Uterus (tissue), 4 donors: ENCODE results near the gene RPRD2. TPM values are rescaled to one million over a fixed set of nuclear protein-coding genes. Genes with fewer than 3 reads are reported as not detected.

ENCODE experiments used
- DNase-seq, 2 donors: peaks; one replicate each; pipeline ENCODE4 v3.0.0-alpha.2; 2019 to 2020
- H3K27ac ChIP-seq, 2 donors: fragments of 200-600 bp; sonication (generic); 1 replicate in 1 of 2; 2 replicates in 1 of 2; pipeline ENCODE4 v1.5.1; 2016 to 2018
- H3K27me3 ChIP-seq, 2 donors: fragments of 200-600 bp; sonication (generic); one replicate each; pipeline ENCODE4 v1.5.1; 2018 to 2019; ENCODE audit warnings: control low read depth in 1 of 2
- H3K36me3 ChIP-seq, 2 donors: fragments of 200-600 bp; sonication (generic); one replicate each; pipeline ENCODE4 v1.5.1; 2019; ENCODE audit warnings: control low read depth in 1 of 2
- H3K4me1 ChIP-seq, 2 donors: fragments of 200-600 bp; sonication (generic); one replicate each; pipeline ENCODE4 v1.5.1; 2018 to 2019; ENCODE audit warnings: control low read depth in 1 of 2
- H3K4me3 ChIP-seq, 2 donors: fragments of 200-600 bp; sonication (generic); 1 replicate in 1 of 2; 2 replicates in 1 of 2; pipeline ENCODE4 v1.5.1; 2018 to 2019; ENCODE audit warnings: mild to moderate bottlenecking in 1 of 2
- H3K9me3 ChIP-seq, 2 donors: fragments of 200-600 bp; sonication (generic); one replicate each; pipeline ENCODE4 v1.5.1; 2019; ENCODE audit warnings: control low read depth in 1 of 2
- CTCF ChIP-seq, 4 experiments: fragments of 200-600 bp in 2 of 4; fragments of 450-650 bp in 2 of 4; sonication (generic) in 2 of 4; IDR thresholded peaks; one replicate each; pipeline ENCODE4 v1.5.1; 2016 to 2019; ENCODE audit warnings: antibody characterized with exemption in 4 of 4, mild to moderate bottlenecking in 2 of 4, moderate library complexity in 1 of 4
- POLR2A ChIP-seq, 2 donors: fragments of 450-650 bp; IDR thresholded peaks; one replicate each; pipeline ENCODE4 v1.6.1; 2016; ENCODE audit warnings: antibody characterized with exemption in 2 of 2, mild to moderate bottlenecking in 1 of 2, moderate library complexity in 1 of 2
- intact Hi-C: fragments of 100-400 bp; cut with DNase I; formaldehyde crosslinking; loops from one replicate; pipeline ENCODE4 v1.15.1; 2023; ENCODE audit warnings: low total_unique reads
- total RNA-seq, 4 donors: library from RNA; depleted of rRNA in 3 of 4; stranded (reverse); fragments of >200 nt in 3 of 4; gene quantifications; one replicate each; pipeline versions ENCODE4 v1.1.0 to v1.2.4, GENCODE V29; 2014 to 2023
- donor health status: DM: yes; HTN: yes; CAD: no.

The RPRD2 gene
- total RNA-seq, 4 donors from 2014 or later: 17.1 to 77.1 (median 37.9) TPM

- Histone ChIP-seq H3K4me3 (peak overlapping the region; percentile 60 to 92), H3K27me3 (no peaks in the 10 kb centered on the region), H3K4me1 (no peaks in the 10 kb centered on the region), H3K9me3 (no peaks in the 10 kb centered on the region), H3K36me3 (no peaks in the 10 kb centered on the region), H3K27ac (peak overlapping the region; percentile 96 to 99)
- no peak for TF ChIP-seq POLR2A (IDR thresholded peaks at IDR 0.05)
- no peak for TF ChIP-seq CTCF (IDR thresholded peaks at IDR 0.05)
- intact Hi-C loops: no loop called here
- no peak for DNase-seq
Observed at GRCh38 chr1:150366416-150367296, 2.7 kb downstream of the RPRD2 start.

GRCh38 chr1:150371110-150371509 is 7.2 kb downstream of the RPRD2 start:
- no peak for TF ChIP-seq CTCF (IDR thresholded peaks at IDR 0.05)
- no peak for TF ChIP-seq POLR2A (IDR thresholded peaks at IDR 0.05)
- Histone ChIP-seq H3K27ac (no peak overlapping the region), H3K27me3 (no peaks in the 10 kb centered on the region), H3K36me3 (no peaks in the 10 kb centered on the region), H3K9me3 (no peaks in the 10 kb centered on the region), H3K4me1 (peaks cover 0 to 4% of the 10 kb centered on the region in 2 donors), H3K4me3 (no peak overlapping the region)
- DNase-seq: no peak
- intact Hi-C loops: no loop called here

- intact Hi-C loops: no loop called here
- H3K27ac ChIP-seq: no peak overlapping the region
- peaks cover 0 to 4% of the 10 kb centered on the region in 2 donors for H3K4me1 ChIP-seq
- no peaks in the 10 kb centered on the region for H3K36me3 ChIP-seq
- TF ChIP-seq CTCF (IDR thresholded peaks at IDR 0.05) (no peak), POLR2A (IDR thresholded peaks at IDR 0.05) (no peak)
- H3K27me3 ChIP-seq: no peaks in the 10 kb centered on the region
- H3K9me3 ChIP-seq: no peaks in the 10 kb centered on the region
- no peak for DNase-seq
- H3K4me3 ChIP-seq: no peak overlapping the region
Observed at GRCh38 chr1:150372580-150372979, 8.6 kb downstream of the RPRD2 start.

- no peak overlapping the region for H3K4me3 ChIP-seq
- peaks cover 0 to 4% of the 10 kb centered on the region in 2 donors for H3K4me1 ChIP-seq
- no peaks in the 10 kb centered on the region for H3K36me3 ChIP-seq
- intact Hi-C loops: no loop called here
- TF ChIP-seq POLR2A (IDR thresholded peaks at IDR 0.05): no peak
- TF ChIP-seq CTCF (IDR thresholded peaks at IDR 0.05): no peak
- no peaks in the 10 kb centered on the region for H3K9me3 ChIP-seq
- H3K27ac ChIP-seq: peak overlapping the region in 1 of 2 donors; percentile 28
- no peaks in the 10 kb centered on the region for H3K27me3 ChIP-seq
- no peak for DNase-seq
Observed at GRCh38 chr1:150376110-150376509, 12.2 kb downstream of the RPRD2 start.

- Histone ChIP-seq H3K36me3 (no peaks in the 10 kb centered on the region), H3K4me1 (no peaks in the 10 kb centered on the region), H3K27ac (no peak overlapping the region), H3K4me3 (no peak overlapping the region), H3K27me3 (no peaks in the 10 kb centered on the region), H3K9me3 (no peaks in the 10 kb centered on the region)
- TF ChIP-seq POLR2A (IDR thresholded peaks at IDR 0.05) (no peak), CTCF (IDR thresholded peaks at IDR 0.05) (no peak)
- no peak for DNase-seq
- intact Hi-C loops: no loop called here
Observed at GRCh38 chr1:150383631-150384324, 19.8 kb downstream of the RPRD2 start.
